Activated CD8-positive, alpha-beta memory T cell treated with anti-CD3 and anti-CD28 coated beads, Interleukin-2, amount 50 U/mL, for 1 hour (primary cell): ENCODE results near the gene ADAMTSL5.

Source experiments
- DNase-seq: peaks from one replicate; pipeline ENCODE4 v3.0.0-alpha.2; 2020; ENCODE audit errors: extremely low read depth

The ADAMTSL5 gene

GRCh38 chr19:1466461-1467214 lies 46.2 kb downstream of the ADAMTSL5 start:
- no peak for DNase-seq

GRCh38 chr19:1466018-1466460 lies 46.8 kb downstream of the ADAMTSL5 start:
- no peak for DNase-seq

GRCh38 chr19:1465191-1466016 lies 47.4 kb downstream of the ADAMTSL5 start:
- DNase-seq = no peak

GRCh38 chr19:1461862-1462261 lies 51.0 kb downstream of the ADAMTSL5 start:
- DNase-seq = no peak

DNA sequence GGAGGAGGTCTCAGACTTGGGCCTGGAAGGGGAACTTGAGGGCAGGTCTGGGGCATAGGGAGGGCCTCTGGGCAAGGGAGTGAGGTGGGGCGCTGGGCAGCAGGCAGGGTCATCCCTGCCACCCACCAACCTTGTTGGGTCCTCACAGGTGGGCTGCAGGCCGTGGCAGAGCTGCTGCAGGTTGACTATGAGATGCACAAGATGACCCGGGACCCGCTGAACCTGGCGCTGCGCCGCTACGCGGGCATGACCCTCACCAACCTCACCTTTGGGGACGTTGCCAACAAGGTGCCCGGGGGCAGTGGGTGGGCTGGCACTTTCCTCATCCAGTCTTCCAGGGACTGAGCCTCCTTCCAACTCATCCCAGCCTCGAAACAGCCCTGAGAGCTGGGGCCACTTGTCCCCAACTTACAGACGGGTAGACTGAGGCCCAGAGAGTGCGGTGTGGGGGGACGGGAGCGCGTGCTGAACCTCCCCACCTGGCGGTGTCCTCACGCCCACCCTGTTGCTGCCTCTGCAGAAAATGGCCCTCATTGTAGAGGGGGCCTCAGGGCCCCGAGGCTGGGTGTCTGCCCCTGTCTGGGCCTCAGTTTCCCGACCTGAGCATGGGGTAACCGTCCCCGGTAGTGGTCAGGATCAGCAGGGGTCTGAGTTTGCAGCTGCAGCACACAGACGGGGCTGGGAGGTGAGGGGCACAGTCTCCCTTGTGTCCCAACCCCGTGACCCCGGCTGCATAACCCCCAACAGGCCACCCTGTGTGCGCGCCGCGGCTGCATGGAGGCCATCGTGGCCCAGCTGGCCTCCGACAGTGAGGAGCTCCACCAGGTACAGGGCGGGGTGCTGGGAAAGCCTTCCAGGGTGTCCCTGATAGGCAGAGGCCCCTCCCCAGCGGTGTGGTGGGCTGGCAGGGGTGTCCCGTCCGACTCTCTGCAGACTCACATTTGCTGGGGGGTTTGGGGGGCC lies 52.5 kb downstream of the ADAMTSL5 start:
- no peak for DNase-seq

GRCh38 chr19:1459479-1459878 lies 53.3 kb downstream of the ADAMTSL5 start:
- no peak for DNase-seq

DNA sequence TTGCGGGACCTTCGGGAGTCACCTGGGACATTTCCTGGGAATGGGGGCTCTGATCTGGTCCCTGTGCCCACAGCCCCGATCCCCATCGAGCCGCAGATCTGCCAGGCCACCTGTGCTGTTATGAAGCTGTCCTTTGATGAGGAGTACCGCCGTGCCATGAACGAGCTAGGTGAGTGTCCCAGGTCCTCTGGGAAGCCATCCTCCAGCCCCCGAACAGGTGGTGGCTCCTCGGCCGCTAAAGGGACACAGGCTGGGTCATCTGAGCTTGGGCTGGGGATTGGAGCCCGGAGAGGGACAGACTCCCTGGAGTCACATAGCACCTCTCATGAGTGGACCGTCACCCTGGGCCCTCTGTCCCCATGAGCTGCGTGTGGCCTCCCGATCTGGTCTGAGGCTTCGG lies 54.9 kb downstream of the ADAMTSL5 start:
- no peak for DNase-seq

GRCh38 chr19:1457031-1457739 lies 55.6 kb downstream of the ADAMTSL5 start:
- DNase-seq = no peak

DNA sequence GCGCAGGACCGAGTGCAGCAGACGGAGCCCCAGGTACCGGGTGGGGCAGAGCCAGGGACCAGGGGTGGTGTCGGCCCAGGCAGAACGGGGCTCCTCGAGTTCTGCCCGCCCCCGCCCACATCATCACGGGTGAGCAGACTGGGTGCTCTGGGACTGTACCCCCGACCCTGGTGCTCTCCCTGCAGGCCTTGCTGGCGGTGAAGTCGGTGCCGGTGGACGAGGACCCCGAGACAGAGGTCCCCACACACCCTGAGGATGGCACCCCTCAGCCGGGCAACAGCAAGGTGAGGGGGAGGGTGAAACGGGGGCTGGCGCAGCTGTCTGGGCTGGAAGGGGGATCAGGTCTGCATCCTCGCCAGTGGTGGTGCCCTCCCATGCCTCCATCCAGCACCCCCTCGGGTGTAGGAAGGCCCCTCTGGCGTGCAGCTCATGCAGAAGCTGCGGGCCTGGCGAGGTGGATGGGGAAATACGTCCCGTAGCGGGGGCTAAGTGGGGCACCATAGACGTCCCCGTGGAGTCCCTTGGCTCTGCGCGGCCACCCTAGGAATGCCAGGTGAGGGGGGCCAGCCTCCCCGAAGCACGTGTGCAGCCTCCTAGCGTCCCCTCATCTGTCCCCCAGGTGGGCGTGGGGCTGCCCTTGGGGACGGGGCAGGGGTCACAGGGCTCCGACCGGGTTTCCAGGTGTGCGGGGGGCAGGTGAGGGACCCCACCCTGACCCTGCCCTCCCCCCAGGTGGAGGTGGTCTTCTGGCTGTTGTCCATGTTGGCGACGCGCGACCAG lies 56.5 kb downstream of the ADAMTSL5 start:
- no peak for DNase-seq

DNA sequence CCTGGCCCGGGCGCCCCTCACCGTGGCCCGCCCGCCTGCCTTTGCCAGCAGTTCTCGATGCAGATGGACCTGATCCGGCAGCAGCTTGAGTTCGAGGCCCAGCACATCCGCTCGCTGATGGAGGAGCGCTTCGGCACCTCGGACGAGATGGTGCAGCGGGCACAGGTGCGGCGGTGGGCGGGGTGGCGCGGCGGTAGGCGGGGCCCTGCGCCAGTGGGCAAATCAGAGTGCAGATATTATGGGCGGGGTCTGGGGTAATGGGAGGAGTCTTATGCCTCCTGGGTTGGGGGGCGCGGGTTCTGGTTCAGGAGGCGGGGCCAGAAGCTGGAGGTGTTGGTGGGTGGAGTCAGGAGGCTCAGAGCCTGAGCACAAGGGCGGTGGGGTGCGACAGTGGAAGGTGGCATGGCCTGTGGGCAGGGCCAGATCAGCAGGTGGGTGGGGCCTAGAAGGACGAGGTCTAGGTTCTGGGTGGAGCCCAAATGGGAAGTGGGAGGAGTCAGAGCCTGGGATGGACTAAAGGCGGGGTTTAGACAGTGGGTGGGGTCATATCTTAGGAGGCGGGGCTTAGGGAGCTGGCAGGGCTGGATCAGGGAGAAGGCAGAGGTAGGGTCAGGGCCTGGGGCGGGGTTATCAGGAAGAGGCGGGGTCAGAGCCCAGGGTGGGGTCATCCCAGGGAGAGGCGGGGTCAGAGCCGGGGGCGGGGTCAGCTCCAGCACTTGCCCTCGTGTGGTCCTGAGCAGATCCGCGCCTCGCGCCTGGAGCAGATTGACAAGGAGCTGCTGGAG lies 57.3 kb downstream of the ADAMTSL5 start:
- no peak for DNase-seq
